ENCODE data around the gene SORCS1. TPM values are rescaled to one million over a fixed set of nuclear protein-coding genes. Genes with fewer than 3 reads are reported as not detected.

The SORCS1 gene
- total RNA-seq, 1 experiment from 2014 or later, result 1.7 TPM

DNA sequence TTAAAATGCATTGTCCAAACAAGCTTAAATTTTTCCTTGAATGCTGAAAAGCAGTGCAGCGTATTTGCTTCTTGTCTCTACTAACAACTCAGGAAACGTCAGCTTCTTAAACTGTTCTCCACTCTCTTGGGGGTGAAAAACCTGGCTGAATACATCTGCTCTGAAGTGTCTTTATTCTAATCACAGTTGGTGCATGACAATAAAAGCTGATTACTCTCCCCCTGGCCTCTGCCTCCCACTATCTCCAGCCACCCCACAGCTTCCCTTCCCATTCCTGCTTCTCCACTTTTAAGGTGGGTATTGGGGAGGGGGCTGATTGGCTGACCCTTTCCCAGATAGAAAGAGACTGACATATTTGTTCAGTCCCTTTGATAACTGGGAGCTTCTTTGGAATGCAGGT, 456.0 kb downstream of the SORCS1 start:
- peak overlapping the region; percentile 53 to 95 (median 85); a peak in 5 of 7 replicates for H3K27ac Mint-ChIP-seq
- peaks cover 4 to 5% of the 10 kb centered on the region in 2 experiments; a peak in 3 of 5 replicates for H3K9me3 Mint-ChIP-seq
- H2AK5ac ChIP-seq (ENCODE audit: insufficient read length, low read length), result no peak overlapping the region
- no peak overlapping the region for H3K18ac ChIP-seq (ENCODE audit: insufficient read length, low read depth, low read length)
- peaks cover 0 to 9% (median 5%) of the 10 kb centered on the region in 3 experiments; a peak in 3 of 7 replicates for H3K36me3 Mint-ChIP-seq (ENCODE audit: insufficient read depth in 1 of 3, low read depth in 3 of 3)
- H3K23ac ChIP-seq (ENCODE audit: insufficient read length, low read depth, low read length), result no peak overlapping the region
- H4K8ac ChIP-seq (replicated peaks; ENCODE audit: insufficient read length, low read depth, low read length), result no peak overlapping the region
- no peaks in the 10 kb centered on the region for H3K27me3 ChIP-seq (ENCODE audit: insufficient read depth, low read length)
- no peak overlapping the region for H3T11ph ChIP-seq (ENCODE audit: low read length)
- peaks cover 36 to 38% of the 10 kb centered on the region in 2 experiments for H3K4me1 Mint-ChIP-seq
- H2BK5ac ChIP-seq (ENCODE audit: insufficient read length, low read length), result no peak overlapping the region
- H3K9me3 ChIP-seq (ENCODE audit: control insufficient read depth, low read depth, low read length), result no peaks in the 10 kb centered on the region
- H3K4ac ChIP-seq (ENCODE audit: low read depth, low read length), result no peak overlapping the region
- H3K9ac ChIP-seq (ENCODE audit: extremely low read depth, insufficient read length, low read length), result no peak overlapping the region
- DNase-seq, result peak; percentile 56
- no peak overlapping the region for H2AFZ ChIP-seq (ENCODE audit: low read length)
- H3K4me2 ChIP-seq (ENCODE audit: insufficient read depth, insufficient read length, low read length), result peak overlapping the region; percentile 43
- no peak overlapping the region for H4K91ac ChIP-seq (ENCODE audit: insufficient read length, low read depth, low read length)
- H3K4me1 ChIP-seq (ENCODE audit: insufficient read depth, low read length), result peaks cover 4% of the 10 kb centered on the region; the same call in 1 of the 2 replicates
- no peaks in the 10 kb centered on the region for H3K79me2 ChIP-seq (ENCODE audit: insufficient read depth, low read length)
- H2BK15ac ChIP-seq (ENCODE audit: low read depth, low read length), result no peak overlapping the region
- no peak overlapping the region for H4K5ac ChIP-seq (ENCODE audit: insufficient read length, low read depth, low read length)
- H3K23me2 ChIP-seq (ENCODE audit: insufficient read length, low read depth, low read length, poor library complexity, severe bottlenecking), result no peaks in the 10 kb centered on the region
- peaks cover 10% of the 10 kb centered on the region for H3K27me3 Mint-ChIP-seq (ENCODE audit: low read depth)
- WGBS (ENCODE audit: extremely low coverage, insufficient read length, low lambda C conversion rate), result no CpG with 5 or more reads among the region's 2 CpGs
- H2BK120ac ChIP-seq (ENCODE audit: low read depth, low read length, poor library complexity, severe bottlenecking), result no peak overlapping the region
- no peak overlapping the region for H3K14ac ChIP-seq (ENCODE audit: insufficient read depth, low read length)
- H3K4me3 Mint-ChIP-seq, result peak overlapping the region in 1 of 2 experiments; percentile 57; a peak in 2 of 5 replicates
- no peaks in the 10 kb centered on the region for H3K79me1 ChIP-seq (ENCODE audit: insufficient read depth, low read depth, low read length, poor library complexity, severe bottlenecking)
- H2BK20ac ChIP-seq (ENCODE audit: low read depth, low read length, poor library complexity, severe bottlenecking), result no peak overlapping the region
- H4K20me1 ChIP-seq (ENCODE audit: control insufficient read depth, insufficient read depth, insufficient read length), result no peaks in the 10 kb centered on the region
- H2BK12ac ChIP-seq (ENCODE audit: insufficient read length, low read depth, low read length), result no peak overlapping the region
- no peak overlapping the region for H3K27ac ChIP-seq (ENCODE audit: insufficient read length, low read depth, low read length)
- TF ChIP-seq, protein P1, sequence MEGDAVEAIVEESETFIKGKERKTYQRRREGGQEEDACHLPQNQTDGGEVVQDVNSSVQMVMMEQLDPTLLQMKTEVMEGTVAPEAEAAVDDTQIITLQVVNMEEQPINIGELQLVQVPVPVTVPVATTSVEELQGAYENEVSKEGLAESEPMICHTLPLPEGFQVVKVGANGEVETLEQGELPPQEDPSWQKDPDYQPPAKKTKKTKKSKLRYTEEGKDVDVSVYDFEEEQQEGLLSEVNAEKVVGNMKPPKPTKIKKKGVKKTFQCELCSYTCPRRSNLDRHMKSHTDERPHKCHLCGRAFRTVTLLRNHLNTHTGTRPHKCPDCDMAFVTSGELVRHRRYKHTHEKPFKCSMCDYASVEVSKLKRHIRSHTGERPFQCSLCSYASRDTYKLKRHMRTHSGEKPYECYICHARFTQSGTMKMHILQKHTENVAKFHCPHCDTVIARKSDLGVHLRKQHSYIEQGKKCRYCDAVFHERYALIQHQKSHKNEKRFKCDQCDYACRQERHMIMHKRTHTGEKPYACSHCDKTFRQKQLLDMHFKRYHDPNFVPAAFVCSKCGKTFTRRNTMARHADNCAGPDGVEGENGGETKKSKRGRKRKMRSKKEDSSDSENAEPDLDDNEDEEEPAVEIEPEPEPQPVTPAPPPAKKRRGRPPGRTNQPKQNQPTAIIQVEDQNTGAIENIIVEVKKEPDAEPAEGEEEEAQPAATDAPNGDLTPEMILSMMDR (conservative IDR thresholded peaks at IDR 0.05), result no peak
- H3K56ac ChIP-seq (ENCODE audit: insufficient read length, low read depth, low read length), result no peak overlapping the region

All from H9 (cell line).